Measurements from ENCODE around the gene TRPV5.

- no peak for TF ChIP-seq CTCF (IDR thresholded peaks at IDR 0.05; ENCODE audit: low read depth, low read length, poor library complexity, severe bottlenecking)
- no peak for TF ChIP-seq EZH2phosphoT487 (IDR thresholded peaks at IDR 0.05; ENCODE audit: borderline replicate concordance, low read length)
Measured at GRCh38 chr7:142867398-142868187, 66.0 kb downstream of the TRPV5 start.
